ENCODE data around the gene FGD3. TPM values are rescaled to one million over a fixed set of nuclear protein-coding genes. Genes with fewer than 3 reads are reported as not detected.

Gene FGD3
- total RNA-seq, 2 donors from 2014 or later, result 42.0 to 43.3 TPM

DNA sequence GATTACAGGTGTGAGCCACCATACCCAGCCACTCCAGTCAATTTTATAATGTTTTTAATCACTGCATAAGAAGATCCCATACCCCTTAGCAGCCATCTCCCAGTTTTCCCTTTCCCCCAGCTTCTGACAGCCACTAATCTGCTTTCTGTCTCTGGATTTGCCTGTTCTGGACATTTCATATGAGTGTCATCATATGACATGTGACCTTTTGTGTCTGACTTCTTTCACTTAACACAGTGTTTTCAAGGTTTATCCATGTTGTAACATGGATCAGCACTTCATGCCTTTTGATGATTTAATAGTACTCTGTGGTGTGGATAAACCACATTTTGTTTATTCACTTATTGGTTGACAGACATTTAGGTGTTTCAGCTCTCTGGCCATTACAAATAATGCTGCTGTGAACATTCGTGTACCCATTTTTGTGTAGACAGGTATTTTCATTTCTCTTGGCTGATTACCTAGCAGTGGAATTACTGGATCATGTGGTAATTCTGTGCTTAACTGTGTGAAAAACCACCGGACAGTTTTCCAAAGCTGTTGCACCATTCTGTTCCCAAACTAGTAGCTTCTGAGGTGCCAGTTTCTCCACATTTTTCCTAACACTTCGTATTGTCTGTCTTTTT, 119.8 kb downstream of the FGD3 start:
- peak overlapping the region; percentile 4 for H3K4me3 Mint-ChIP-seq
- ATAC-seq (no peak), DNase-seq (ENCODE audit: low spot score) (no peak)
- H3K36me3 Mint-ChIP-seq, result no peaks in the 10 kb centered on the region
- H3K27ac Mint-ChIP-seq, result peak overlapping the region in 1 of 2 donors; percentile 26
- peaks cover 32 to 41% of the 10 kb centered on the region in 2 donors for H3K4me1 Mint-ChIP-seq (ENCODE audit: low read depth in 2 of 2)
- peaks cover 25 to 41% of the 10 kb centered on the region in 2 donors for H3K27me3 Mint-ChIP-seq
- H3K9me3 Mint-ChIP-seq, result no peaks in the 10 kb centered on the region

DNA sequence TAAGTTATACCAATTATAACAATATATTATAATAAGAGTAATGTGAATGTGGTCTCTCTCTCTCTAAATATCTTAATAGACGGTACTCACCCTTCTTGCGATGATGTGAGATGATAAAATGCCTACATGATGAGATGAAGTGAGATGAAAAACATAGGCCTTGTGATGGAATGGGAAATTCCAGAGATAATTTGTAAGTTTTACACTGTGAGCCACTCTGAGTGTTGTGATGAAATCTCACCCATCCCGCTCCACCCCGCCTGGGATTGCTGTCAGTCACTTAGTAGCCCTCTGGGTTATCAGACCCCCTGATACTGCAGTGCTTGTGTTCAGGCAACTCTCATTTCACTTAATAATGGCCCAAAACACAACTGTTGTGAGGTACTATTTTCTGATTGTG, 121.6 kb downstream of the FGD3 start:
- H3K4me3 Mint-ChIP-seq, result no peak overlapping the region
- H3K9me3 Mint-ChIP-seq, result no peaks in the 10 kb centered on the region
- DNase-seq (ENCODE audit: low spot score), result no peak
- no peak for ATAC-seq
- H3K27me3 Mint-ChIP-seq, result peaks cover 22 to 40% of the 10 kb centered on the region in 2 donors
- H3K27ac Mint-ChIP-seq, result no peak overlapping the region
- H3K4me1 Mint-ChIP-seq (ENCODE audit: low read depth in 2 of 2), result peaks cover 23 to 37% of the 10 kb centered on the region in 2 donors
- H3K36me3 Mint-ChIP-seq, result no peaks in the 10 kb centered on the region

DNA sequence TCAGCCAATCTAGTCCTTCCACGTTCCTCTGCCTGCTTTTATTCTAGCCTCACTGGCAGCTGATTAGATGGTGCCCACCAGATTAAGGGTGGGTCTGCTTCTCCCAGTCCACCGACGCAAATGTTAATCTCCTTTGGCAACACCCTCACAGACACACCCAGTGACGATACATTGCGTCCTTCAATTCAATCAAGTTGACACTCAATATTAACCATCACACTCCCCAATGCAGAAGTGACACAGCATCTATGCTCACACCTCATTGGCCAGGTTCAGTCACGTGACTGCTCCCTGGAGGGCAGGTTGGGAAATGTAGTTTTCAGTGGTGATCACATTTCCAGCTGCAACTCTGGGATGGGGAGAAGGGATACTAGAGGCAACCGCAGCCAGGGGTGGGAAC, 124.1 kb downstream of the FGD3 start:
- H3K4me3 Mint-ChIP-seq, result no peak overlapping the region
- H3K27ac Mint-ChIP-seq, result no peak overlapping the region
- H3K27me3 Mint-ChIP-seq, result peaks cover 22 to 44% of the 10 kb centered on the region in 2 donors
- DNase-seq (ENCODE audit: low spot score) (no peak), ATAC-seq (no peak)
- H3K36me3 Mint-ChIP-seq, result no peaks in the 10 kb centered on the region
- H3K9me3 Mint-ChIP-seq, result no peaks in the 10 kb centered on the region
- peaks cover 3 to 22% of the 10 kb centered on the region in 2 donors for H3K4me1 Mint-ChIP-seq (ENCODE audit: low read depth in 2 of 2)

DNA sequence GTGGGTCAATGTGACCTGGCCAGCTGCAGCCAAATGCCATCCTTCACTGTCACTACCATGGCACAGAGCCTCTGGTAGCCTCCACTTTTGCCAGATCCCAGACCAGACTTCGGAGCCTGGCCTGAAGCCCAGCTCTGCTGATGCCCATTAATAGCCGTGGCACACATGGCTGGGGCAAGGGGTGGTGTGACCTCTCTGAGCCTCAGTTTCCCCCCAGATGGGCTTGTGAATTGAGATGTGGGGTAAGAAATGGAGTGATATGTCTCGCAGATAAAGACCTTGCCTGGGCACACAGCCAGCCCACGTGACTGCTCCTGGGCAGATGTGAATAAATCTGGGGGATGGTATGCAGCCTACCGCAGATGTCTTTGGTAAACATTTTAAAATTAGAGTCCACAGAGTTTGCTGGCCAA, 125.1 kb downstream of the FGD3 start:
- H3K9me3 Mint-ChIP-seq, result no peaks in the 10 kb centered on the region
- peak overlapping the region in 1 of 2 donors; percentile 27 for H3K27ac Mint-ChIP-seq
- H3K36me3 Mint-ChIP-seq, result no peaks in the 10 kb centered on the region
- H3K27me3 Mint-ChIP-seq, result peaks cover 19 to 45% of the 10 kb centered on the region in 2 donors
- peak in 1 of 2 donors; percentile 70 for ATAC-seq
- no peak for DNase-seq (ENCODE audit: low spot score)
- peaks cover 0 to 17% of the 10 kb centered on the region in 2 donors for H3K4me1 Mint-ChIP-seq (ENCODE audit: low read depth in 2 of 2)
- peak overlapping the region; percentile 20 for H3K4me3 Mint-ChIP-seq

DNA sequence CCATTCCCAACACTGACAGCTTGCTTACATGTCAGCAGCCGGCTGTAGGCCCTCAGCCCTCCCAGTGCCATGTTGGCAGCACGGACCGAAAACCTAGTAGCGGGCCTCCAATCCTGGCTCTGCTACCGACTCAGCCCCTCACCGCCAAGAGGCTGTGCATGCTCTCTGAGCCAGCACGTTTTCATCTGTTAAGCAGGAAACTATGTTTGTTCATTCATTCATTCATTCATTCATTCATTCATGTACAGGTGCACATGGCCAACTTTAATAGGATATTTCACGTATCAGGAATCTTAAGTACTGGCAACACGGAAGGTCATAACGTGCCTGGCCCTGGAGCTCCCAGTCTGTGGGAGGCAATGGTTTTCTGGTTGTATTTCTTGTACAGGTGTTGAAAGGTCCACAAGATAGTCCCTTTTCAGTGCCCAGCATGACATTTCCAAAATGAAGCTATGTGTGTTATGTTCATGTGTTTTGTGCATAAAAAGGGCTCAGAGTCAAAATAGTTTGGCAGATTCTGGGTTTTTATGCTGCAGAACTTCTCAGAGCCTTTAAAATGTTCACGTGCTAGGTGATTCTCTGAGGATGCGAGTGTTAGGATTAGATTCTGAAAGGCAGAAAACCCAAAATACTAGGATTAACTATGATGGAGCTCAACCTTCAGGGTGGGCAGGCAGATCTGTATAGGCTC, 128.9 kb downstream of the FGD3 start:
- H3K4me1 Mint-ChIP-seq (ENCODE audit: low read depth in 2 of 2), result peaks cover 4 to 15% of the 10 kb centered on the region in 2 donors
- H3K27me3 Mint-ChIP-seq, result peaks cover 23 to 43% of the 10 kb centered on the region in 2 donors
- H3K36me3 Mint-ChIP-seq, result no peaks in the 10 kb centered on the region
- ATAC-seq, result no peak
- H3K4me3 Mint-ChIP-seq, result no peak overlapping the region
- peak overlapping the region in 1 of 2 donors; percentile 17 for H3K27ac Mint-ChIP-seq
- H3K9me3 Mint-ChIP-seq, result no peaks in the 10 kb centered on the region
- DNase-seq (ENCODE audit: low spot score), result no peak

DNA sequence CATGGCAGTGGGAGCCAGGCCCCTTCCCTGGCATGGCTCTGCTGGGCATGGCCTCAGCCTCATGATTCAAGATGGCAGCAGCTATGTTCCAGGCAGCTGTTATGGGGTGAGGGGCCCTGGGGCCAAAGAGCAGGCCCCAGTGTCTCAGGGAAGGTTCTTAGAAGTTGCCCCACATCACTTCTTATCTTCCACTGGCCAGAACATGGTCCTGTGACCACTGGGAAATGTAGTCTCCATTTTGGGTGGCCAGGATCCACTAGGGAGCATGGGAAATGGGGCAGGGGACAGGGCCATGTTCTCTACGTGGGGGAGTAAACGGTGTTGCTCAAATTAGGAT, 129.4 kb downstream of the FGD3 start:
- ATAC-seq (no peak), DNase-seq (ENCODE audit: low spot score) (no peak)
- no peaks in the 10 kb centered on the region for H3K9me3 Mint-ChIP-seq
- no peaks in the 10 kb centered on the region for H3K36me3 Mint-ChIP-seq
- peak overlapping the region in 1 of 2 donors; percentile 17 for H3K27ac Mint-ChIP-seq
- peaks cover 4 to 11% of the 10 kb centered on the region in 2 donors for H3K4me1 Mint-ChIP-seq (ENCODE audit: low read depth in 2 of 2)
- H3K27me3 Mint-ChIP-seq, result peaks cover 22 to 40% of the 10 kb centered on the region in 2 donors
- H3K4me3 Mint-ChIP-seq, result no peak overlapping the region

DNA sequence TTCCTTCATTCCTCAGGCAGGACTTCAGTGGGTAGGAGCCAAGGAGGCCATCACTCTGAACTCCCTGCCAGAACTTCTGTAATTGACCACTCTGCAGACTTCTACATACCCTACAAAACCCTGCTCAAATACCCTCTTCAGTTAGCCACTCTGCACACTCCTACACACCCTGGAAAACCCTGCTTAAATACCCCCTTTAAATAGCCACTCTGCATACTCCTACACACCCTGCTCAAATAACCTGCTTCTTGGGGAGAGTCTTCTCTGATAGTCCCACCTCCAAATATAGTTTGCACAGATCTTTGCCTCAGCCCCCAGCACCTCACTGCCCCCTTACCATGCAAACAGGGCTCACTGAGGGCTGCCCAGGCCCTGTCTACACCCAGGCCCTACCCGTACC, 130.0 kb downstream of the FGD3 start:
- peak overlapping the region in 1 of 2 donors; percentile 17 for H3K27ac Mint-ChIP-seq
- H3K4me1 Mint-ChIP-seq (ENCODE audit: low read depth in 2 of 2), result peaks cover 4 to 11% of the 10 kb centered on the region in 2 donors
- ATAC-seq (no peak), DNase-seq (ENCODE audit: low spot score) (no peak)
- no peak overlapping the region for H3K4me3 Mint-ChIP-seq
- no peaks in the 10 kb centered on the region for H3K9me3 Mint-ChIP-seq
- H3K36me3 Mint-ChIP-seq, result no peaks in the 10 kb centered on the region
- H3K27me3 Mint-ChIP-seq, result peaks cover 22 to 40% of the 10 kb centered on the region in 2 donors

DNA sequence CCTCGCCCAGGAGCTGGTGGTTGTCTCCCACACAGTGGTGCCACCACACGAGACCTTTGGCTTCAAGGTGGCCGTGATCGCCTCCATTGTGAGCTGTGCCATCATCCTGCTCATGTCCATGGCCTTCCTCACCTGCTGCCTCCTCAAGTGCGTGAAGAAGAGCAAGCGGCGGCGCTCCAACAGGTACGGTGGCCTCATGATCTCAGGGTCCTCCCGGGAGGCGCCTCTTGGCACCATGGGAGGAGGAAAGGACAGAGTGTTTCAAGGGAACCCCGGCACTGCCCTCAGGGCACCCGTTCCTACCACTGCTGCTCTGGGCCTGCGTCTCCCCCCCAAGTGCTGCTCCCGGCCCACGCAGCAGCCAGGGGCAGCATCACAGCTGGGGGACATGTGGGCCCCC, 130.5 kb downstream of the FGD3 start:
- peaks cover 22 to 39% of the 10 kb centered on the region in 2 donors for H3K27me3 Mint-ChIP-seq
- peak overlapping the region in 1 of 2 donors; percentile 17 for H3K27ac Mint-ChIP-seq
- H3K4me3 Mint-ChIP-seq, result no peak overlapping the region
- DNase-seq (ENCODE audit: low spot score) (no peak), ATAC-seq (no peak)
- peaks cover 4 to 6% of the 10 kb centered on the region in 2 donors for H3K4me1 Mint-ChIP-seq (ENCODE audit: low read depth in 2 of 2)
- no peaks in the 10 kb centered on the region for H3K36me3 Mint-ChIP-seq
- no peaks in the 10 kb centered on the region for H3K9me3 Mint-ChIP-seq

DNA sequence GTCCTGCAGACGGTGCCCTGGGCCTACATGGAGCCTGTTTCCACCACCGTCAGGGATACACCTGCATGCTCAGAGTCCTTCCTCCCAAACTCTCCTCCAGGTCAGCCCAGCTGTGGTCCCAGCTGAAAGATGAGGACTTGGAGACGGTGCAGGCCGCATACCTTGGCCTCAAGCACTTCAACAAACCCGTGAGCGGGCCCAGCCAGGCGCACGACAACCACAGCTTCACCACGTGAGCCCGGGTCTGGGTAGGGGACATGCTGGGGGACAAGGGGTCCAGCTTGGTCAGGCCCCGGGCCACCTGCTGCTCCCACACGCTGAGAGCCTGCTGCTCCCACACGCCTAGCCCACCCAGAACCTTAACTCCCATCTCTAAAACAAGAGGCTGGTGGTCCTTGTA, 132.0 kb downstream of the FGD3 start:
- H3K9me3 Mint-ChIP-seq, result no peaks in the 10 kb centered on the region
- H3K36me3 Mint-ChIP-seq, result no peaks in the 10 kb centered on the region
- no peak overlapping the region for H3K4me3 Mint-ChIP-seq
- peak overlapping the region; percentile 7 to 68 for H3K27ac Mint-ChIP-seq
- peaks cover 22 to 42% of the 10 kb centered on the region in 2 donors for H3K27me3 Mint-ChIP-seq
- ATAC-seq, result no peak
- peaks cover 9 to 14% of the 10 kb centered on the region in 2 donors for H3K4me1 Mint-ChIP-seq (ENCODE audit: low read depth in 2 of 2)
- peak; percentile 38 for DNase-seq (ENCODE audit: low spot score)

DNA sequence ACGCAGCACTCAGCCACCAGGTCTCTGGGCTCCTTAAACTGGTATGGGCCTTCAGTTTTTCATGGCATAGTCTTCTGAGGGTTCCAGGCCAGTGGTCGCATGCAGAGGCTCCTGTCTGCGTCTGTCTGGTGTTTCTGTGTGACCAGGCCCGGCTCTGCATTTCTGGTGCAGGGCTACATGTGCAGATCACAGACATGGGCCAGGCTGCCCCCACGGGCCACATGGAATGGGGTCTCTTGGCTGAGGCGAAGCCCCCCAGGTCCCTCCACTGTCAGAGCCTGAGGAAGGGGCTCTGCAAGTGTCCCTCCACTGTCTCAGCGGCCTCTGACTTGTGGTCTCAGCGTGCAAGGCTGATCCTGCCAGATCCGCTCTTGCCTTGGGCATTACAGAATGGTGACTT, 133.1 kb downstream of the FGD3 start:
- H3K27ac Mint-ChIP-seq, result no peak overlapping the region
- H3K27me3 Mint-ChIP-seq, result peaks cover 22 to 37% of the 10 kb centered on the region in 2 donors
- no peak overlapping the region for H3K4me3 Mint-ChIP-seq
- DNase-seq (ENCODE audit: low spot score) (peak; percentile 47), ATAC-seq (no peak)
- H3K4me1 Mint-ChIP-seq (ENCODE audit: low read depth in 2 of 2), result peaks cover 9 to 14% of the 10 kb centered on the region in 2 donors
- no peaks in the 10 kb centered on the region for H3K36me3 Mint-ChIP-seq
- H3K9me3 Mint-ChIP-seq, result no peaks in the 10 kb centered on the region

DNA sequence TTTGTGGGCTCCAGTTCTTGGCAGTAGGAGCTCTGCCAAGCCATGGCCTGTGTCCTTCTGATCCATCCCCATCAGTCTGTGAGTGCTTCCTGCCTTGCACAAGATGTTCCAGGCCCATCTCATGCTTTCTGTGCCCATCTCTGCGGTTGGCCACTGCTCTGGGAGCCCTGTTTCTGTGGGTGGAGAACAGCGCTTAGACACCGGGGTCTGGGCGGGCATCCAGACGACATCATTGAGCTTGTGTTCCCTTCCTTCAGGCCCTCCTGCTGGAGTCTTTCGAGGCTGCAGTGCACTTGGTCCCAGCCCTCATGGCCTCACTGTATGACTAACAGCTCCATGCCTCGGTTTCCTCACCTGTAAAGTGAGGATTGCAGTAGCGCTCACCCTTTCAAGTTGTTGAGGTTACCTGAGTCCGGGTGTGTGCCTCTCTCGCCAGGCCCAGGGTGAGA, 133.8 kb downstream of the FGD3 start:
- peak; percentile 51 for DNase-seq (ENCODE audit: low spot score)
- Mint-ChIP-seq H3K4me1 (ENCODE audit: low read depth in 2 of 2) (peaks cover 9 to 14% of the 10 kb centered on the region in 2 donors), H3K27ac (no peak overlapping the region), H3K27me3 (peaks cover 22 to 35% of the 10 kb centered on the region in 2 donors), H3K4me3 (no peak overlapping the region), H3K36me3 (no peaks in the 10 kb centered on the region), H3K9me3 (no peaks in the 10 kb centered on the region)
- ATAC-seq, result no peak

DNA sequence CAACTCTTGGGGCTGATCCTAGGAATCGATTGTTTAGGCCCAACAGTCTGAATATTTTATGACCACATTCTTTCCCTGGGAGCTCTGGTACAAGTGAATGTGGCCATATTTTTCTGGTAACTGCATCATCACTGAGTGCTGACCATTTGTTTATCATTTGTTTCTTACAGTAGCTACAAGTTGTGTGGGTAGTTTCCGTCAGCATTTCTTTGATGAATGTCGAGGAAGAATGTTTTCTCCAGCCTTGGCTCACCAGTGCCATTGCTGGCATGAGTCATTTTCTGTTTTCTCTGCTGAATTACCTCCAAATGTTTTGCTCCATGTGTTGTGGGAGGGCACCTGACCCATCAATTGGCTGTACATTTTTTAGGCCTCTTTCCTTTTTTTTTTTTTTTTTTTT, 134.6 kb downstream of the FGD3 start:
- H3K4me3 Mint-ChIP-seq, result no peak overlapping the region
- H3K36me3 Mint-ChIP-seq, result no peaks in the 10 kb centered on the region
- ATAC-seq, result no peak
- H3K9me3 Mint-ChIP-seq, result no peaks in the 10 kb centered on the region
- no peak overlapping the region for H3K27ac Mint-ChIP-seq
- peaks cover 22 to 31% of the 10 kb centered on the region in 2 donors for H3K27me3 Mint-ChIP-seq
- H3K4me1 Mint-ChIP-seq (ENCODE audit: low read depth in 2 of 2), result peaks cover 12 to 14% of the 10 kb centered on the region in 2 donors
- DNase-seq (ENCODE audit: low spot score), result no peak

DNA sequence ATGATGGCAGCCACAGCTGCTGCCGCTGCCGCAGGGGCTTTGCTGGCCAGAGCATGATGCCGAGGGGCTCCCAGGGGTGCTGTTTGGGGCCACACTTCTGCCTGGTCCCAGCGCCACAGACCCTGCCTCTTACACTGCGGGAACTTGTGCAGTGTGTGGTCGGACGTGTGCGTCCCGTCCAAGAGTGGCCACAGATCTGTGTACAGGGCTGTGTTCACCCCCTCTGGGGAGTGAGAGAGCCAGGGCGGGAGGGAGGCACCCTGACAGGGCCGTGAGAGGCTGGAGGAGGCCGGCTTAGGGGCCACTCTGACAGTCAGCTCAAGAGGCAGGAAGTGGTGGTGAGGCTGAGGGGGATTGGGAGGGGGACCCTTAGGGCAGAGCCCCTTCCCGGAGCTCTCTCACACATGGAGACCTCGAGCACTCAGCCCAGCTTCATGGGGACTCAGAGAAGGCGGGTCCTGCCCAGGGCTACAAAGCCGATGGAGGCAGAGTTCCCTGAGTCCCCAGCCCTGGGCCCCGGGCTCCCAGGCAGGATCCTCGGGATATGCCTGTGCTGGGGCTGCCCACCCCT, 135.6 kb downstream of the FGD3 start:
- H3K27me3 Mint-ChIP-seq, result peaks cover 14 to 25% of the 10 kb centered on the region in 2 donors
- no peak overlapping the region for H3K4me3 Mint-ChIP-seq

More for the DNA sequence above, 135.6 kb downstream of the FGD3 start:
- peak; percentile 57 for DNase-seq (ENCODE audit: low spot score)
- Mint-ChIP-seq H3K36me3 (no peaks in the 10 kb centered on the region), H3K9me3 (no peaks in the 10 kb centered on the region), H3K27ac (peak overlapping the region in 1 of 2 donors; percentile 82), H3K4me1 (ENCODE audit: low read depth in 2 of 2) (peaks cover 8 to 12% of the 10 kb centered on the region in 2 donors)
- ATAC-seq, result peak; percentile 45 to 54

Measured in natural killer cell treated with Interleukin-12 subunit alpha and Interleukin-12 subunit beta and Interleukin-15 and Interleukin-18, amount 100 ng/mL, for 72 hours (primary cell).